ENCODE data around the gene ERBB4.

DNA sequence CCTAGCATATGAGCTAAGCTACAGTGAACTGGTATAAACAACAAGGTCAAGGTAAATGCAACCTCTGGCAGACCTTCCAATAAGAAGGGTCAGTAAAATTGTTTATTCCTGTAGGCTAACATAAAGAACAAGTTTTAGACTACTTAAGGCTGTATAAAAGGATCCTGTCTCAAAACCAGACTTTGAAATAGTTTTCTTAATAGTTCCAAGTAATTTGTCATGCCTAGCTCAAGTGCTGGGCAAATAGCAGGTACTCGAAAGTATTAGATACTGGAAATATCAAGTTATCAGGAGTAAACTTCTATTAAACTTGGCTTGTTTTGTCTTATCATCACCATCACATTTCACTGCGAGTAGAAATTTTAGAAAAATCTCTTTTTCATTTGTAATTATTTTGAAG is 1087.0 kb downstream of the ERBB4 start:
- TF ChIP-seq POLR2A (IDR thresholded peaks at IDR 0.05) (no peak), CTCF (IDR thresholded peaks at IDR 0.05) (no peak)

Measured in lower leg skin (tissue), 3 donors.